Erythroblast (primary cell): ENCODE data around the gene RBM15.

ENCODE experiments used
- GATA1 ChIP-seq: IDR thresholded peaks from 2 replicates; pipeline ENCODE4 v1.6.1; 2011; ENCODE audit warnings: low read depth, mild to moderate bottlenecking, control low read depth, low read length, moderate library complexity
- POLR2A ChIP-seq: IDR thresholded peaks from 2 replicates; pipeline ENCODE4 v1.6.1; 2011; ENCODE audit warnings: mild to moderate bottlenecking, low read length

DNA sequence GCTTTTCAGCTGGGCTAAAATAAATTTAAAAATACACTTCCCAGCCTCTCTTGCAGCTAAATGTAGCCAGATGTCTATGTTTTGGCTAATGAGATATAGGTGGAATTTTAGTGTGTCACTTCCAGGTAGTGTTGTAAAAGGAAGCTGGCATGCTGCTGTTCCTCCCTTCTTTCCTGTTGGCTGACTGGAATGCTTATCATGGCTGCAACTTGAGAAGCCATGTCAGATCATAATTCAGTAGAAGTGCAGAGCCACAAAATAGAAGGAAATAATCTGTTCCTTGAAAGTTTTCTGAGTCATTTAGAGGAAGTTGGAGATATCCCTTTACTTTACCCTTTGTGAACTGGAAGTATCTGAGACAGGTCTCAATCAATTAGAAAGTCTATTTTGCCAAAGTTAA is 10.9 kb upstream of the RBM15 start:
- TF ChIP-seq POLR2A (no peak), GATA1 (no peak)
